K562 (cell line): ENCODE results near the gene CPN2. TPM values are rescaled to one million over a fixed set of nuclear protein-coding genes. Genes with fewer than 3 reads are reported as not detected.
A peak's percentile ranks its signal among the peaks of the same experiment; 100 is the strongest.

ENCODE experiments used
- ARID2 ChIP-seq: fragments of 450-650 bp; IDR thresholded peaks from 2 replicates; pipeline ENCODE4 v1.6.1; 2017; ENCODE audit warnings: antibody characterized with exemption, mild to moderate bottlenecking
- ATF7 ChIP-seq: fragments of 450-650 bp; IDR thresholded peaks from 2 replicates; pipeline ENCODE4 v1.7.1; 2014; ENCODE audit warnings: mild to moderate bottlenecking, moderate library complexity
- BCOR ChIP-seq: fragments of 450-650 bp; IDR thresholded peaks from 2 replicates; pipeline ENCODE4 v1.6.1; 2016
- FIP1L1 ChIP-seq: fragments of 200-400 bp; formaldehyde crosslinking; IDR thresholded peaks from 2 replicates; pipeline ENCODE4 v1.6.1; 2018; ENCODE audit warnings: mild to moderate bottlenecking, low read depth, low read length; ENCODE audit not compliant: poor library complexity, severe bottlenecking
- FOXO4 ChIP-seq: fragments of 450-650 bp; formaldehyde crosslinking; IDR thresholded peaks from 2 replicates; pipeline ENCODE4 v1.4.0; 2020; ENCODE audit warnings: mild to moderate bottlenecking, moderate library complexity
- GTF2F1 ChIP-seq: IDR thresholded peaks from 2 replicates; pipeline ENCODE4 v1.6.1; 2011; ENCODE audit warnings: low read depth, low read length, improper control_type of control experiment
- HNRNPK ChIP-seq: fragments of 200-400 bp; formaldehyde crosslinking; IDR thresholded peaks from one replicate; pipeline ENCODE4 v1.6.1; 2018; ENCODE audit warnings: mild to moderate bottlenecking, low read depth, low read length; ENCODE audit not compliant: poor library complexity, severe bottlenecking
- HNRNPL ChIP-seq: fragments of 200-400 bp; formaldehyde crosslinking; IDR thresholded peaks from 2 replicates; pipeline ENCODE4 v1.6.1; 2017; ENCODE audit warnings: low read depth, mild to moderate bottlenecking, low read length
- MYNN ChIP-seq, 2 experiments: sonication (generic); formaldehyde crosslinking in 1 of 2; IDR thresholded peaks; 2 replicates each; pipeline versions ENCODE4 v1.5.0 to v1.6.1; 2016 to 2020; ENCODE audit warnings: antibody characterized with exemption in 1 of 2, missing genetic modification reagents in 1 of 2
- NFIC ChIP-seq: fragments of 450-650 bp; IDR thresholded peaks from 2 replicates; pipeline ENCODE4 v1.6.1; 2017; ENCODE audit warnings: mild to moderate bottlenecking, inconsistent platforms
- POLR2G ChIP-seq: fragments of 200-400 bp; formaldehyde crosslinking; IDR thresholded peaks from 2 replicates; pipeline ENCODE4 v1.6.1; 2017; ENCODE audit warnings: low read depth, mild to moderate bottlenecking, antibody characterized with exemption, low read length, moderate library complexity
- TCF3 ChIP-seq: sonication (generic); formaldehyde crosslinking; IDR thresholded peaks from 2 replicates; pipeline ENCODE4 v1.4.0; 2020; ENCODE audit warnings: mild to moderate bottlenecking, missing genetic modification reagents
- TEAD1 ChIP-seq, 2 experiments: fragments of 450-650 bp in 1 of 2; sonication (generic) in 1 of 2; formaldehyde crosslinking; IDR thresholded peaks; 2 replicates each; pipeline versions ENCODE4 v1.4.0 to v1.8.0; 2020 to 2022; ENCODE audit warnings: mild to moderate bottlenecking in 2 of 2, missing genetic modification reagents in 1 of 2
- ZNF212 ChIP-seq: fragments of 450-650 bp; formaldehyde crosslinking; IDR thresholded peaks from 2 replicates; pipeline ENCODE4 v1.4.0; 2020; ENCODE audit warnings: mild to moderate bottlenecking
- ZNF511 ChIP-seq: sonication (generic); formaldehyde crosslinking; IDR thresholded peaks from 2 replicates; pipeline ENCODE4 v1.8.0; 2022; ENCODE audit warnings: mild to moderate bottlenecking, missing genetic modification reagents
- ZSCAN29 ChIP-seq: fragments of 450-650 bp; IDR thresholded peaks from 2 replicates; pipeline ENCODE4 v1.6.1; 2017
- polyA plus RNA-seq, 8 experiments: library from polyadenylated mRNA; depleted of rRNA in 4 of 8; stranded (reverse) in 5 of 8; unstranded in 3 of 8; fragments of >200 nt; fragmentation: Nextera tagmentation in 2 of 8; fragmentation: Illumina TruSeq in 1 of 8; extraction: Ambion mirVana in 2 of 8; extraction: Trizol in 1 of 8; gene quantifications; 2 replicates each; pipeline versions ENCODE4 v1.2.1 to v1.2.3, GENCODE V29; 2011 to 2014; ENCODE audit warnings: inconsistent platforms in 1 of 8, missing spikeins in 1 of 8
- total RNA-seq, 7 experiments: library from RNA; depleted of rRNA in 6 of 7; stranded (reverse); fragments of >200 nt in 6 of 7; fragmentation: Illumina TruSeq in 2 of 7; extraction: Trizol in 2 of 7; gene quantifications; 2 replicates each; pipeline versions ENCODE4 v1.2.1 to v1.2.3, GENCODE V29; 2011 to 2021; ENCODE audit warnings: low replicate concordance in 1 of 7
- TF ChIP-seq, protein P1 (sequence below): fragments of 250-450 bp; sonication (Bioruptor Pico); IDR thresholded peaks from 2 replicates; pipeline ENCODE4 v1.4.0; 2020; ENCODE audit warnings: mild to moderate bottlenecking
- TF ChIP-seq, protein P2 (sequence below): fragments of 450-650 bp; formaldehyde crosslinking; IDR thresholded peaks from 2 replicates; pipeline ENCODE4 v1.4.0; 2020; ENCODE audit warnings: mild to moderate bottlenecking, moderate library complexity
- TF ChIP-seq, protein P3 (sequence below): sonication (generic); formaldehyde crosslinking; IDR thresholded peaks from 2 replicates; pipeline ENCODE4 v1.8.0; 2022; ENCODE audit warnings: missing genetic modification reagents, mild to moderate bottlenecking, borderline replicate concordance

The CPN2 gene
- total and polyA plus RNA-seq, 9 of the 15 experiments (the other 6 are each of a cell fraction or from before 2014, with no cell fraction given): not detected

GRCh38 chr3:194315088-194315964 lies 35.8 kb downstream of the CPN2 start (continued):
- TF ChIP-seq, protein P1, sequence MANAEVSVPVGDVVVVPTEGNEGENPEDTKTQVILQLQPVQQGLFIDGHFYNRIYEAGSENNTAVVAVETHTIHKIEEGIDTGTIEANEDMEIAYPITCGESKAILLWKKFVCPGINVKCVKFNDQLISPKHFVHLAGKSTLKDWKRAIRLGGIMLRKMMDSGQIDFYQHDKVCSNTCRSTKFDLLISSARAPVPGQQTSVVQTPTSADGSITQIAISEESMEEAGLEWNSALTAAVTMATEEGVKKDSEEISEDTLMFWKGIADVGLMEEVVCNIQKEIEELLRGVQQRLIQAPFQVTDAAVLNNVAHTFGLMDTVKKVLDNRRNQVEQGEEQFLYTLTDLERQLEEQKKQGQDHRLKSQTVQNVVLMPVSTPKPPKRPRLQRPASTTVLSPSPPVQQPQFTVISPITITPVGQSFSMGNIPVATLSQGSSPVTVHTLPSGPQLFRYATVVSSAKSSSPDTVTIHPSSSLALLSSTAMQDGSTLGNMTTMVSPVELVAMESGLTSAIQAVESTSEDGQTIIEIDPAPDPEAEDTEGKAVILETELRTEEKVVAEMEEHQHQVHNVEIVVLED (CRISPR knock-in tag): no peak; the same call in 1 of the 2 replicates
- TF ChIP-seq TEAD1 (CRISPR knock-in tag; IDR thresholded peaks at IDR 0.05): 0 out of 4 replicates have a peak, but pooled peaks of 1 of the 2 experiments have one; percentile 26
- TF ChIP-seq, protein P2, sequence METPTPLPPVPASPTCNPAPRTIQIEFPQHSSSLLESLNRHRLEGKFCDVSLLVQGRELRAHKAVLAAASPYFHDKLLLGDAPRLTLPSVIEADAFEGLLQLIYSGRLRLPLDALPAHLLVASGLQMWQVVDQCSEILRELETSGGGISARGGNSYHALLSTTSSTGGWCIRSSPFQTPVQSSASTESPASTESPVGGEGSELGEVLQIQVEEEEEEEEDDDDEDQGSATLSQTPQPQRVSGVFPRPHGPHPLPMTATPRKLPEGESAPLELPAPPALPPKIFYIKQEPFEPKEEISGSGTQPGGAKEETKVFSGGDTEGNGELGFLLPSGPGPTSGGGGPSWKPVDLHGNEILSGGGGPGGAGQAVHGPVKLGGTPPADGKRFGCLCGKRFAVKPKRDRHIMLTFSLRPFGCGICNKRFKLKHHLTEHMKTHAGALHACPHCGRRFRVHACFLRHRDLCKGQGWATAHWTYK: 0 out of 2 replicates have a peak, but pooled peaks have one; percentile 20
- peak; percentile 38; the same call in 1 of the 2 replicates for TF ChIP-seq ARID2
- peak; percentile 77 for TF ChIP-seq POLR2G
- TF ChIP-seq ZSCAN29: no peak
- no peak for TF ChIP-seq ZNF212
- TF ChIP-seq MYNN (IDR thresholded peaks at IDR 0.05): 0 out of 2 replicates have a peak, but pooled peaks have one; percentile 42
- TF ChIP-seq MYNN (CRISPR knock-in tag; IDR thresholded peaks at IDR 0.05): no peak
- peak; percentile 87 for TF ChIP-seq ATF7
- TF ChIP-seq GTF2F1: 0 out of 2 replicates have a peak, but pooled peaks have one; percentile 31
- no peak for TF ChIP-seq FOXO4 (CRISPR knock-in tag)
- peak; percentile 86 for TF ChIP-seq BCOR
- TF ChIP-seq NFIC: peak; percentile 48
- no peak for TF ChIP-seq HNRNPK
- 0 out of 2 replicates have a peak, but pooled peaks have one; percentile 35 for TF ChIP-seq HNRNPL
- TF ChIP-seq, protein P3, sequence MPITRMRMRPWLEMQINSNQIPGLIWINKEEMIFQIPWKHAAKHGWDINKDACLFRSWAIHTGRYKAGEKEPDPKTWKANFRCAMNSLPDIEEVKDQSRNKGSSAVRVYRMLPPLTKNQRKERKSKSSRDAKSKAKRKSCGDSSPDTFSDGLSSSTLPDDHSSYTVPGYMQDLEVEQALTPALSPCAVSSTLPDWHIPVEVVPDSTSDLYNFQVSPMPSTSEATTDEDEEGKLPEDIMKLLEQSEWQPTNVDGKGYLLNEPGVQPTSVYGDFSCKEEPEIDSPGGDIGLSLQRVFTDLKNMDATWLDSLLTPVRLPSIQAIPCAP (CRISPR knock-in tag): no peak
- TF ChIP-seq ZNF511 (CRISPR knock-in tag): 0 out of 2 replicates have a peak, but pooled peaks have one; percentile 53
- peak; percentile 72 for TF ChIP-seq FIP1L1
- peak; percentile 2; the same call in 1 of the 2 replicates for TF ChIP-seq TCF3 (CRISPR knock-in tag)
